ENCODE data around the gene CD109.

Gene CD109

GRCh38 chr6:73858376-73858775 lies 162.4 kb downstream of the CD109 start:
- DNase-seq (ENCODE audit: low read depth in 2 of 2), result no peak

- DNase-seq (ENCODE audit: low read depth in 2 of 2), result no peak
Measured at GRCh38 chr6:73860303-73860702, 164.3 kb downstream of the CD109 start.

GRCh38 chr6:73866305-73866704 lies 170.3 kb downstream of the CD109 start:
- no peak for DNase-seq (ENCODE audit: low read depth in 2 of 2)

GRCh38 chr6:73867411-73867810 lies 171.4 kb downstream of the CD109 start:
- DNase-seq (ENCODE audit: low read depth in 2 of 2), result no peak

GRCh38 chr6:73870907-73871306 lies 174.9 kb downstream of the CD109 start:
- DNase-seq (ENCODE audit: low read depth in 2 of 2), result no peak

- DNase-seq (ENCODE audit: low read depth in 2 of 2), result no peak
Measured at GRCh38 chr6:73873081-73873480, 177.1 kb downstream of the CD109 start.
